ENCODE data around the gene LCN6. TPM values are rescaled to one million over a fixed set of nuclear protein-coding genes. Genes with fewer than 3 reads are reported as not detected.
"Not testable (repeated sequence)": the region's sequence is repeated elsewhere in the genome, so short reads cannot be mapped to it uniquely, and the experiment has no call there.

LCN6 gene
- total and polyA plus RNA-seq, 2 of the 13 experiments (the other 11 are each of a cell fraction or from before 2014, with no cell fraction given) = not detected

DNA sequence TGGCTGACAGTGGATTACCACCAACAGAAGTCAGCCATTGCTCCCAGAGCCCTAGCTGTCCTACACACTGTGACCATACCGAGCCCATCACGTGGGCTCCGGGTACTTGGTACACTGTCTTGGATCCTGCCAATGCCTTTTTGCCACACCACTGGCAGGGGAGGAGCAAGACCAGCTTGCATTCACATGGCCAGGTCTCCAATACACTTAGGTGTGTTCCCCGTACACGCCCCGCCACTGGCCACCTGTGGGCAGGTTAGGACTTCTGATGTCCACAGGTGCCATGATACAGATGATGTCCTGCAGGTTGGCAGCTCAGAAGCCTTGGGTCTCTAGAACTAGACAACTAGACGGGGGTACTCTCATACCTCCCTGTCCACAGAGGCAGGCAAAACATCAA is 41.3 kb downstream of the LCN6 start (continued):
- TF ChIP-seq, protein P1, sequence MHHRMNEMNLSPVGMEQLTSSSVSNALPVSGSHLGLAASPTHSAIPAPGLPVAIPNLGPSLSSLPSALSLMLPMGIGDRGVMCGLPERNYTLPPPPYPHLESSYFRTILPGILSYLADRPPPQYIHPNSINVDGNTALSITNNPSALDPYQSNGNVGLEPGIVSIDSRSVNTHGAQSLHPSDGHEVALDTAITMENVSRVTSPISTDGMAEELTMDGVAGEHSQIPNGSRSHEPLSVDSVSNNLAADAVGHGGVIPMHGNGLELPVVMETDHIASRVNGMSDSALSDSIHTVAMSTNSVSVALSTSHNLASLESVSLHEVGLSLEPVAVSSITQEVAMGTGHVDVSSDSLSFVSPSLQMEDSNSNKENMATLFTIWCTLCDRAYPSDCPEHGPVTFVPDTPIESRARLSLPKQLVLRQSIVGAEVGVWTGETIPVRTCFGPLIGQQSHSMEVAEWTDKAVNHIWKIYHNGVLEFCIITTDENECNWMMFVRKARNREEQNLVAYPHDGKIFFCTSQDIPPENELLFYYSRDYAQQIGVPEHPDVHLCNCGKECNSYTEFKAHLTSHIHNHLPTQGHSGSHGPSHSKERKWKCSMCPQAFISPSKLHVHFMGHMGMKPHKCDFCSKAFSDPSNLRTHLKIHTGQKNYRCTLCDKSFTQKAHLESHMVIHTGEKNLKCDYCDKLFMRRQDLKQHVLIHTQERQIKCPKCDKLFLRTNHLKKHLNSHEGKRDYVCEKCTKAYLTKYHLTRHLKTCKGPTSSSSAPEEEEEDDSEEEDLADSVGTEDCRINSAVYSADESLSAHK (CRISPR knock-in tag; IDR thresholded peaks at IDR 0.05; ENCODE audit: borderline replicate concordance) = no peak
- TF ChIP-seq, protein P2, sequence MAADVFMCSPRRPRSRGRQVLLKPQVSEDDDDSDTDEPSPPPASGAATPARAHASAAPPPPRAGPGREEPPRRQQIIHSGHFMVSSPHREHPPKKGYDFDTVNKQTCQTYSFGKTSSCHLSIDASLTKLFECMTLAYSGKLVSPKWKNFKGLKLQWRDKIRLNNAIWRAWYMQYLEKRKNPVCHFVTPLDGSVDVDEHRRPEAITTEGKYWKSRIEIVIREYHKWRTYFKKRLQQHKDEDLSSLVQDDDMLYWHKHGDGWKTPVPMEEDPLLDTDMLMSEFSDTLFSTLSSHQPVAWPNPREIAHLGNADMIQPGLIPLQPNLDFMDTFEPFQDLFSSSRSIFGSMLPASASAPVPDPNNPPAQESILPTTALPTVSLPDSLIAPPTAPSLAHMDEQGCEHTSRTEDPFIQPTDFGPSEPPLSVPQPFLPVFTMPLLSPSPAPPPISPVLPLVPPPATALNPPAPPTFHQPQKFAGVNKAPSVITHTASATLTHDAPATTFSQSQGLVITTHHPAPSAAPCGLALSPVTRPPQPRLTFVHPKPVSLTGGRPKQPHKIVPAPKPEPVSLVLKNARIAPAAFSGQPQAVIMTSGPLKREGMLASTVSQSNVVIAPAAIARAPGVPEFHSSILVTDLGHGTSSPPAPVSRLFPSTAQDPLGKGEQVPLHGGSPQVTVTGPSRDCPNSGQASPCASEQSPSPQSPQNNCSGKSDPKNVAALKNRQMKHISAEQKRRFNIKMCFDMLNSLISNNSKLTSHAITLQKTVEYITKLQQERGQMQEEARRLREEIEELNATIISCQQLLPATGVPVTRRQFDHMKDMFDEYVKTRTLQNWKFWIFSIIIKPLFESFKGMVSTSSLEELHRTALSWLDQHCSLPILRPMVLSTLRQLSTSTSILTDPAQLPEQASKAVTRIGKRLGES (CRISPR knock-in tag; IDR thresholded peaks at IDR 0.05; ENCODE audit: borderline replicate concordance) = no peak
- TF ChIP-seq ZNF557 (CRISPR knock-in tag; IDR thresholded peaks at IDR 0.05) (no peak), TCF7 (IDR thresholded peaks at IDR 0.05; ENCODE audit: low read depth) (no peak)

DNA sequence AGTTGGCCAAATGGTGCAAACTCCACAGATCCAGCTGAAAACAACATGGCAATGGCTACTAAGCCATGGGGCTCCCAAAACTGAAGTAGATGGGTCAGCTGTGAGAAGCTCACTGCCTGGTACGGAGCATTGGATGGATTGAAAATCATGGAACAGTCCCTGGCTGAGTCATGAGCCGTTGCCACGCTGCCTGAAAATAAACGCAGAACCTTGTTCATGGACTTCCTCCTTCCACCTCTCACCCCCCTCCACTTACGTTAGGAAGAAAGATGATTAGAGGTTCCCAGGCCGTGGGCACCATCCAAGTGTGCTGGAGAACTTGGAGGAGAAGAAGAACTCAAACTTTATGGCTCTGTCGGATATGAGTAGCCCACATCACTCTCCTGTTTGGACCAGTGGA is 42.8 kb downstream of the LCN6 start:
- no peak overlapping the region for H2AFZ ChIP-seq (ENCODE audit: low read length)
- WGBS (ENCODE audit: low lambda C conversion rate) = 51% methylated on average over 4 of the region's 7 CpGs
- H3K36me3 ChIP-seq (replicated peaks in 1 of 2; ENCODE audit: control insufficient read depth in 1 of 2, insufficient read depth in 2 of 2, low read length in 2 of 2) = no peaks in the 10 kb centered on the region
- H3K4me2 ChIP-seq (ENCODE audit: low read depth, low read length) = no peak overlapping the region
- H3K9me3 ChIP-seq (ENCODE audit: low read length) = no peaks in the 10 kb centered on the region
- H3K27me3 ChIP-seq (ENCODE audit: control insufficient read depth in 1 of 2, insufficient read depth in 2 of 2, low read length in 2 of 2) = peaks cover 14 to 56% of the 10 kb centered on the region in 2 experiments; a peak in 4 of 5 replicates
- BruUV-seq (replicated peaks) = no TSS peak
- H3K4me1 ChIP-seq (ENCODE audit: insufficient read depth, low read length) = peaks cover 19% of the 10 kb centered on the region
- intact Hi-C loops (cut with micrococcal nuclease; ENCODE audit: unreplicated experiment) (no loop called here), in situ Hi-C loops (cut with HindIII; ENCODE audit: extremely low pct_ligation_motif_present, low pct_unique_long_range_greater_than_20kb) (no loop called here)
- FAIRE-seq = no peak
- H4K20me1 ChIP-seq (ENCODE audit: insufficient read depth, low read length) = no peaks in the 10 kb centered on the region
- H3K79me2 ChIP-seq (ENCODE audit: insufficient read depth, low read length) = no peaks in the 10 kb centered on the region
- ChIA-PET CTCF (ENCODE audit: low intra/inter-chr PET ratio, low total read pairs) (interaction anchor here (0.6 kb wide), 1 partner anchor 23 kb away, joined by 3 read pairs; no protein-coding TSS in a partner anchor), POLR2A (no interaction called here)
- TF ChIP-seq ARNTL (CRISPR knock-in tag; IDR thresholded peaks at IDR 0.05) (no peak), ZNF446 (CRISPR knock-in tag; IDR thresholded peaks at IDR 0.05) (no peak), U2AF1 (optimal IDR thresholded peaks at IDR 0.05; ENCODE audit: low read depth, low read length) (no peak), TCF7L2 (IDR thresholded peaks at IDR 0.05; ENCODE audit: low read depth, low read length) (no peak), ZNF333 (CRISPR knock-in tag; IDR thresholded peaks at IDR 0.05; ENCODE audit: borderline replicate concordance) (no peak), LCORL (IDR thresholded peaks at IDR 0.05) (no peak), LCORL (CRISPR knock-in tag; IDR thresholded peaks at IDR 0.05) (no peak), ERF (CRISPR knock-in tag; IDR thresholded peaks at IDR 0.05) (no peak), ZNF17 (CRISPR knock-in tag; IDR thresholded peaks at IDR 0.05) (no peak)
- H3K4me3 ChIP-seq (replicated peaks in 1 of 3; ENCODE audit: insufficient read depth in 1 of 3, low read depth in 2 of 3, low read length in 3 of 3) = no peak overlapping the region
- no peak for ATAC-seq
- H3K9ac ChIP-seq (ENCODE audit: insufficient read depth, low read depth, low read length) = no peak overlapping the region
- H3K27ac ChIP-seq (ENCODE audit: extremely low read length, insufficient read depth, low read length) = no peak overlapping the region
- DNase-seq (ENCODE audit: low spot score) = no peak

DNA sequence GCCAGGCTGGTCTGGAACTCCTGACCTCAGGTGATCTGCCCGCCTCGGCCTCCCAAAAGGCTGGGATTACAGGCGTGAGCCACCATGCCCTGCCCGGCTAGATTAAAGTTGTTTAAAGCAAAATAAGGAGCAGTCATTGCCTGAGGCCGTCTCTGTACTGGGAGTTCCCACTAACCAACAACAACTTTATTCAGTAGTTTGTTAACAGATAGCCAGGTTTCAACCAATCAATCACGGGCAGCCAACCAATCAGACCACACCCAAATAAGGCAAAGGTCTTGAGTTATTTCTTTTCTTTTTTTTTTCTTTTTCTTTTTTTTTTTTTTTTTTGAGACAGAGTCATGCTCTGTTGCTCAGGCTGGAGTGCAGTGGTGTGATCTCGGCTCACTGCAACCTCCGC is 43.6 kb downstream of the LCN6 start:
- H3K4me2 ChIP-seq (ENCODE audit: low read depth, low read length); H3K27ac ChIP-seq (ENCODE audit: extremely low read length, insufficient read depth, low read length); H3K79me2 ChIP-seq (ENCODE audit: insufficient read depth, low read length); FAIRE-seq; H3K9ac ChIP-seq (ENCODE audit: insufficient read depth, low read depth, low read length); H3K9me3 ChIP-seq (ENCODE audit: low read length); H3K4me3 ChIP-seq (replicated peaks in 1 of 3; ENCODE audit: insufficient read depth in 1 of 3, low read depth in 2 of 3, low read length in 3 of 3); H2AFZ ChIP-seq (ENCODE audit: low read length); ATAC-seq; POLR2A ChIA-PET; intact Hi-C loops (cut with micrococcal nuclease; ENCODE audit: unreplicated experiment); H4K20me1 ChIP-seq (ENCODE audit: insufficient read depth, low read length); H3K36me3 ChIP-seq (replicated peaks in 1 of 2; ENCODE audit: control insufficient read depth in 1 of 2, insufficient read depth in 2 of 2, low read length in 2 of 2); DNase-seq (ENCODE audit: low spot score); BruUV-seq (replicated peaks); in situ Hi-C loops (cut with HindIII; ENCODE audit: extremely low pct_ligation_motif_present, low pct_unique_long_range_greater_than_20kb): not testable (repeated sequence)
- Histone ChIP-seq H3K4me1 (ENCODE audit: insufficient read depth, low read length) (peaks cover 19% of the 10 kb centered on the region), H3K27me3 (ENCODE audit: control insufficient read depth in 1 of 2, insufficient read depth in 2 of 2, low read length in 2 of 2) (peaks cover 14 to 48% of the 10 kb centered on the region in 2 experiments; a peak in 4 of 5 replicates)
- 71% methylated on average over 7 of the region's 8 CpGs for WGBS (ENCODE audit: low lambda C conversion rate)
- CTCF ChIA-PET (ENCODE audit: low intra/inter-chr PET ratio, low total read pairs) = interaction anchor here (0.6 kb wide), 1 partner anchor 24 kb away, joined by 3 read pairs; no protein-coding TSS in a partner anchor
